Neural progenitor cell (in vitro differentiated cells): Measurements from ENCODE around the gene FMR1. TPM values are rescaled to one million over a fixed set of nuclear protein-coding genes. Genes with fewer than 3 reads are reported as not detected.

Experiments
- DNase-seq: peaks from one replicate; pipeline ENCODE4 v3.0.0-alpha.2; 2016; ENCODE audit warnings: low spot score
- H2AFZ ChIP-seq: fragments of 200-600 bp; sonication (generic); replicated peaks from 2 replicates; pipeline ENCODE4 v1.6.1; 2016; ENCODE audit warnings: antibody characterized with exemption
- H3F3A ChIP-seq: fragments of 200-600 bp; sonication (generic); 2 replicates; pipeline ENCODE4 v1.6.1; 2016; ENCODE audit warnings: antibody characterized with exemption, low read depth
- H3K27ac ChIP-seq: fragments of 200-600 bp; sonication (generic); 2 replicates; pipeline ENCODE4 v1.5.1; 2016; ENCODE audit warnings: mild to moderate bottlenecking
- H3K27me3 ChIP-seq: fragments of 200-600 bp; sonication (generic); 2 replicates; pipeline ENCODE4 v1.6.1; 2016; ENCODE audit warnings: mild to moderate bottlenecking, moderate library complexity
- H3K36me3 ChIP-seq: fragments of 200-600 bp; sonication (generic); 2 replicates; pipeline ENCODE4 v1.5.1; 2016
- H3K4me1 ChIP-seq: fragments of 200-600 bp; sonication (generic); 2 replicates; pipeline ENCODE4 v1.6.1; 2016; ENCODE audit warnings: mixed run types
- H3K4me2 ChIP-seq: fragments of 200-600 bp; sonication (generic); 2 replicates; pipeline ENCODE4 v1.6.1; 2016
- H3K4me3 ChIP-seq: fragments of 200-600 bp; sonication (generic); 2 replicates; pipeline ENCODE4 v1.5.1; 2016
- H3K79me2 ChIP-seq: fragments of 200-600 bp; sonication (generic); 2 replicates; pipeline ENCODE4 v1.6.1; 2016; ENCODE audit warnings: low read depth
- H3K9ac ChIP-seq: fragments of 200-600 bp; sonication (generic); 2 replicates; pipeline ENCODE4 v1.6.1; 2016
- H3K9me3 ChIP-seq: fragments of 200-600 bp; sonication (generic); 2 replicates; pipeline ENCODE4 v1.5.1; 2016; ENCODE audit warnings: low read depth
- H4K20me1 ChIP-seq: fragments of 200-600 bp; sonication (generic); 2 replicates; pipeline ENCODE4 v1.6.1; 2016; ENCODE audit warnings: low read depth
- H3K27ac Mint-ChIP-seq: 3 replicates; pipeline ENCODE4 v1.8.0; 2021; ENCODE audit warnings: mixed read lengths
- H3K27me3 Mint-ChIP-seq: 2 replicates; pipeline ENCODE4 v1.8.0; 2022; ENCODE audit warnings: low read depth, mild to moderate bottlenecking, inconsistent platforms, moderate library complexity, mixed read lengths; ENCODE audit not compliant: insufficient read depth
- H3K36me3 Mint-ChIP-seq: 3 replicates; pipeline ENCODE4 v1.8.0; 2021; ENCODE audit warnings: mixed read lengths
- H3K4me1 Mint-ChIP-seq: 3 replicates; pipeline ENCODE4 v1.8.0; 2021; ENCODE audit warnings: mixed read lengths
- H3K4me3 Mint-ChIP-seq: 3 replicates; pipeline ENCODE4 v1.8.0; 2021; ENCODE audit warnings: mild to moderate bottlenecking, moderate library complexity, mixed read lengths
- H3K9me3 Mint-ChIP-seq: 3 replicates; pipeline ENCODE4 v1.8.0; 2020; ENCODE audit warnings: mixed read lengths
- EZH2 ChIP-seq: fragments of 200-600 bp; sonication (generic); IDR thresholded peaks from 2 replicates; pipeline ENCODE4 v1.6.1; 2017; ENCODE audit warnings: antibody characterized with exemption, mild to moderate bottlenecking, moderate library complexity
- EZH2phosphoT487 ChIP-seq: fragments of 200-600 bp; sonication (generic); IDR thresholded peaks from 2 replicates; pipeline ENCODE4 v1.6.1; 2017; ENCODE audit warnings: antibody characterized with exemption
- total RNA-seq: library from RNA; depleted of rRNA; stranded (reverse); fragments of >200 nt; gene quantifications from 2 replicates; pipeline ENCODE4 v1.2.3, GENCODE V29; 2015; ENCODE audit warnings: low replicate concordance
- TF ChIP-seq, protein P1 (sequence below): fragments of 200-600 bp; sonication (generic); IDR thresholded peaks from 2 replicates; pipeline ENCODE4 v1.5.1; 2017; ENCODE audit warnings: antibody characterized with exemption, mild to moderate bottlenecking

FMR1 gene
- total RNA-seq, 1 donor from 2014 or later, result 61.1 TPM

DNA sequence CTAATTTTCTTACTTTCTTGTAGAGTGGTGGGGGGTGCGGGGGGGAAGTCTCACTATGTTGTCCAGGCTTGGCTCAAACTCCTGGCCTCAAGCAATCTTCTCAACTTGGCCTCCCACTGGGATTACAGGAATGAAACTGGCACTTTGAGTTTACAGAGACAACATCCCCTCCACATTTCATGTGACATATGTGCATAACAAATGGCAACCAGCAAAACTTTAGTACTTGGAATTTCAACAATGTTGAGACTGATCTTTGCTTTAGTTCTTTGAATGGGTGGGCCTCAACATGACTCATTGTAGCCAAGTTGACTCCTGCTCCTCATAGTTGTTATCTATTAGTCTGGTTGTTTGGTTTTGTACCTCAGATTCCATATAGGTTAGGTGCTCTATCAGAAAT lies 11.4 kb upstream of the FMR1 start:
- Histone ChIP-seq H3K4me3 (no peak overlapping the region), H2AFZ (no peak overlapping the region), H3K4me1 (no peaks in the 10 kb centered on the region), H3K9ac (no peak overlapping the region), H3K27ac (no peak overlapping the region), H3K36me3 (no peaks in the 10 kb centered on the region), H3K79me2 (no peaks in the 10 kb centered on the region), H3K9me3 (no peaks in the 10 kb centered on the region), H3K27me3 (no peaks in the 10 kb centered on the region), H3K4me2 (no peak overlapping the region), H3F3A (no peaks in the 10 kb centered on the region), H4K20me1 (no peaks in the 10 kb centered on the region)
- Mint-ChIP-seq H3K27ac (no peak overlapping the region), H3K4me1 (peaks cover 2% of the 10 kb centered on the region), H3K9me3 (peaks cover 11% of the 10 kb centered on the region), H3K4me3 (no peak overlapping the region), H3K27me3 (no peaks in the 10 kb centered on the region), H3K36me3 (no peaks in the 10 kb centered on the region)
- no peak for DNase-seq
- TF ChIP-seq, protein P1, sequence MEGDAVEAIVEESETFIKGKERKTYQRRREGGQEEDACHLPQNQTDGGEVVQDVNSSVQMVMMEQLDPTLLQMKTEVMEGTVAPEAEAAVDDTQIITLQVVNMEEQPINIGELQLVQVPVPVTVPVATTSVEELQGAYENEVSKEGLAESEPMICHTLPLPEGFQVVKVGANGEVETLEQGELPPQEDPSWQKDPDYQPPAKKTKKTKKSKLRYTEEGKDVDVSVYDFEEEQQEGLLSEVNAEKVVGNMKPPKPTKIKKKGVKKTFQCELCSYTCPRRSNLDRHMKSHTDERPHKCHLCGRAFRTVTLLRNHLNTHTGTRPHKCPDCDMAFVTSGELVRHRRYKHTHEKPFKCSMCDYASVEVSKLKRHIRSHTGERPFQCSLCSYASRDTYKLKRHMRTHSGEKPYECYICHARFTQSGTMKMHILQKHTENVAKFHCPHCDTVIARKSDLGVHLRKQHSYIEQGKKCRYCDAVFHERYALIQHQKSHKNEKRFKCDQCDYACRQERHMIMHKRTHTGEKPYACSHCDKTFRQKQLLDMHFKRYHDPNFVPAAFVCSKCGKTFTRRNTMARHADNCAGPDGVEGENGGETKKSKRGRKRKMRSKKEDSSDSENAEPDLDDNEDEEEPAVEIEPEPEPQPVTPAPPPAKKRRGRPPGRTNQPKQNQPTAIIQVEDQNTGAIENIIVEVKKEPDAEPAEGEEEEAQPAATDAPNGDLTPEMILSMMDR, result no peak
- TF ChIP-seq EZH2 (no peak), EZH2phosphoT487 (no peak)

DNA sequence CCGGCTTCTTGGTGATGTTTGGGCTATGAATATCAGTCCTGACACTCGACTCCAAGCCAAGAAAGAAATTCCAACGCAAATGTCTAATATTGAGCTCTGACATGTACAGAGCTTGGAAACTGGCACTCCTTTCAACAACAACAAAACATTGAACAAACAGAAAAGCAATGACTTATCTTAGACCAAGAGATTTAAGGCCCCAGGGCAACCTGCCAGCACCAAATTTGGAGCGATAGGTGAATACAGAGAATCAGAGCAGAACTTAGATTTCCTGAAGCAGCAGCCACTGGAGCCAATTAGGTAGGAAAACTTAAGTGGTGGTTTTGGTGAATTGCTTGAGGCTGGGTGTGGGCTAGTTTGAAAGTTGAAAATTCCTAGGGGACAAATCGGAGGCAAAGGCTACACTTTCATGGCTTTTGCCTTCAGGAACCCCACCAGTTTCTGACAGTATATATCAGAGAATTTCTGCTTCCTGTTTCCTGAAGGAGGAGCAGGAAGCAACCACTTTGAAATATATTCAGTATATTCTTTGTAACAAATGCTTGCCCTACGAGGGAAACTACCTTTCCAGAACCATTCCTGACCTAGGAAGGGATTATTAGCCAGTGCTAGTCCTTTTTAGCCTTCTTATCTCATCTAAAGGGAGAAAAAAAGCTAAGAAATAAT lies 10.1 kb upstream of the FMR1 start:
- no peak overlapping the region for H3K4me2 ChIP-seq
- no peaks in the 10 kb centered on the region for H4K20me1 ChIP-seq
- H3K4me3 ChIP-seq, result no peak overlapping the region
- H3K27ac Mint-ChIP-seq, result no peak overlapping the region
- no peak overlapping the region for H3K4me3 Mint-ChIP-seq
- H3F3A ChIP-seq, result no peaks in the 10 kb centered on the region
- no peaks in the 10 kb centered on the region for H3K9me3 ChIP-seq
- no peaks in the 10 kb centered on the region for H3K36me3 Mint-ChIP-seq
- TF ChIP-seq, protein P1, result no peak
- TF ChIP-seq EZH2phosphoT487 (no peak), EZH2 (no peak)
- DNase-seq, result no peak
- H3K79me2 ChIP-seq, result no peaks in the 10 kb centered on the region
- no peaks in the 10 kb centered on the region for H3K4me1 ChIP-seq
- no peaks in the 10 kb centered on the region for H3K27me3 Mint-ChIP-seq
- H3K9me3 Mint-ChIP-seq, result peaks cover 2% of the 10 kb centered on the region
- H3K27ac ChIP-seq, result no peak overlapping the region
- H3K27me3 ChIP-seq, result no peaks in the 10 kb centered on the region
- H3K9ac ChIP-seq, result no peak overlapping the region
- peaks cover 2% of the 10 kb centered on the region for H3K4me1 Mint-ChIP-seq
- no peak overlapping the region for H2AFZ ChIP-seq
- H3K36me3 ChIP-seq, result no peaks in the 10 kb centered on the region

DNA sequence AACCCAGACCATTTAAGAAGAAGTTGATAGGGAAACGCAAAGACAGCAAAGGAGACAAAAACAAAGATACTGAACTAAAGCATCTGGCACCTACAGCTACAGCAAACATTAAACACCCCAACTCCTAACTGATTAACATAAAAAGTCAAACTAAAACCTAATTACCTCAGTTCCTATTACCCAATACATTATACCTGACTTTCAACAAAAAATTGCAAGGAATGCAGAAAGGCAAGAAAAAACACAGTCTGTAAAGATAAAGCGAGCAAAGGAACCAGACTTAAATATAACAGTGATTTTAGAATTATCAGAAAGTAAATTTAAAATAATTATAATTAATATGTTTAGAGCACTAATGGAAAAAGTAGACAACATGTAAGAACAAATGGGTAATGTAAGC lies 9.4 kb upstream of the FMR1 start:
- TF ChIP-seq, protein P1, result no peak
- TF ChIP-seq EZH2, result no peak
- TF ChIP-seq EZH2phosphoT487, result no peak
- H2AFZ ChIP-seq, result no peak overlapping the region
- H3K27me3 ChIP-seq, result no peaks in the 10 kb centered on the region
- H4K20me1 ChIP-seq, result no peaks in the 10 kb centered on the region
- no peak overlapping the region for H3K9ac ChIP-seq
- H3K4me1 ChIP-seq, result no peaks in the 10 kb centered on the region
- no peak overlapping the region for H3K4me3 ChIP-seq
- no peak overlapping the region for H3K27ac ChIP-seq
- Mint-ChIP-seq H3K36me3 (no peaks in the 10 kb centered on the region), H3K9me3 (peaks cover 2% of the 10 kb centered on the region), H3K4me1 (peaks cover 2% of the 10 kb centered on the region), H3K27ac (no peak overlapping the region), H3K27me3 (no peaks in the 10 kb centered on the region), H3K4me3 (no peak overlapping the region)
- DNase-seq, result no peak
- H3K4me2 ChIP-seq, result no peak overlapping the region
- H3K36me3 ChIP-seq, result no peaks in the 10 kb centered on the region
- no peaks in the 10 kb centered on the region for H3K9me3 ChIP-seq
- H3F3A ChIP-seq, result no peaks in the 10 kb centered on the region
- no peaks in the 10 kb centered on the region for H3K79me2 ChIP-seq
